ENCODE data around the gene IGF2BP2. TPM values are rescaled to one million over a fixed set of nuclear protein-coding genes. Genes with fewer than 3 reads are reported as not detected.
"Not testable (repeated sequence)": the region's sequence is repeated elsewhere in the genome, so short reads cannot be mapped to it uniquely, and the experiment has no call there.

Gene IGF2BP2
- polyA plus RNA-seq, 1 donor from 2014 or later = not detected

DNA sequence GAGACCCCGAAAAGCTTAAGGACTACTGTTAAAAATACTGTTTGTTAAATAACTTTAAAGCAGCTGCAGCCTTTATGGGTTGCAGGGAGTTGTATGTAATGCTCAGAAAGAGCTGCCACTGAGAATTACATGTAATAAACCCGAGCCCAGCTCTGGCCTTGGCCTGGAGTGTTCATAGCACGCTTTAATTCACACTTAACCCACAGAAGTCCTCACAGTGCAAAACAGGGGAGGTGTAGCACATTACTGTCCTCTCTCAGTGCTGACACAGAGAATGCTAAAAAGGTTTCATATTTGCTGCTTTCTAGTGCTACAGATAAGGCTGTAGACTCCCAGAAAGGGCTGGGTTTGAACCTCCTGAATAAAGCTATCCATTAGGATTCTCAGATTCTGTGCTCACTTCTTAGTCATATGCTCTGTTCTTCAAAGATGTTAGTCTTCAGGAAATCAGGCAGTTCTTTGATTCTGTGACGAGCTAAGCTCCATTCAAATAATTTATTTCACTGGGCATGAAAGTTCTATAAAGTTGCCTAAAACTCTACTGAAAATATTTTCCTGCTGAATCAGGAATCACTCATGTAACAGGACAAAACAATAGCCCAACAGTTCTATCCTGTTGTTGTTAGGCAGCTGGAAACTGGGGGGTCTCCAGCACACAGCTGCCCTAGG, 130.7 kb downstream of the IGF2BP2 start:
- Mint-ChIP-seq H3K9me3 (no peaks in the 10 kb centered on the region), H3K27ac (no peak overlapping the region), H3K4me3 (peak overlapping the region in 1 of 4 donors; percentile 70), H3K36me3 (no peaks in the 10 kb centered on the region), H3K4me1 (no peaks in the 10 kb centered on the region), H3K27me3 (peaks cover 2% of the 10 kb centered on the region)

DNA sequence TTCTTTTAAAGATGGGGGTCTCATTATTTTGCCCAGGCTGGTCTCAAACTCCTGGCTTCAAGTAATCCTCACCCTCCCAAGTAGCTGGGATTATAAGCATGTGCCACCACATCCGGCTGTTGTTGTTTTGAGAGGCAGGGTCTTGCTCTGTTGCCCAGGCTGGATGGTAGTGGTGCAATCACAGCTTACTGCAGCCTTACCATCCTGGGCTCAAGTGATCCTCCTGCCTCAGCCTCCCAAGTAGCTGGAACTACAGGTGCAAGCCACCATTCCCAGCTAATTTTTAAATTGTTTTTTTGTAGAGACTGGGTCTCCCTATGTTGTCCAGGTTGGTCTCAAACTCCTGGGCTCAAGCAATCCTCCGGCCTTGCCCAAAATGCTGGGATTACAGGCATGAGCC, 133.2 kb downstream of the IGF2BP2 start:
- no peak overlapping the region for H3K27ac Mint-ChIP-seq
- no peaks in the 10 kb centered on the region for H3K36me3 Mint-ChIP-seq
- H3K27me3 Mint-ChIP-seq = peaks cover 4% of the 10 kb centered on the region
- no peaks in the 10 kb centered on the region for H3K9me3 Mint-ChIP-seq
- H3K4me3 Mint-ChIP-seq = no peak overlapping the region
- no peaks in the 10 kb centered on the region for H3K4me1 Mint-ChIP-seq

DNA sequence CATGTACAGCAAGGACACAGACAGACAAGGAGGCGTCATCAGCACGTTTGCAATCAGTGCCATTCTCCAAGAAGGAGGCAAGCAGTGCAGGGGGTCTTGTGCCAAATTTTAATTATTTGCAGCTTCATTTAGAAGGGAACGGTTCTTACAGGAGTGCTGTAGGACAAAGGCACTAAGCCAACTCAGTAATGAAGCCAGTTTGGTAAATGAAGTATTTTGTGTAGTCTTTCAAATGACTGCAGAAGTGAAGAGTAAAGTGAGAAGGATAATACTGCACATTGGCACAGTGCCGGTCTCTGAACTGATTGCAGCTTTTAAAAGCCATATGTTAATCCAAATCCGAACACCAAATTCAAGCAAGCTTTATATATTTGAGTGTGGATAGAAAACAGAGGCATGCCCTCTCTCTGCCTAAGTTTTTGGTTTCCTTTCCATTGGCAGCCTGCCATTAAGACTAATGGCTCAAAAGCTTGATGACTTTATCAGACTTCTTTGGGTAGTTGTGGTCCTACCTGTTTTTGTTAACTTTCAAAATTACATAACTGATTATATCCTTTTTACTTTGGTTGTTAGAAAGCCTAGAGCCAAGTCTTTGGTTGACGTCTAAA, 137.5 kb downstream of the IGF2BP2 start:
- Mint-ChIP-seq H3K36me3 (no peaks in the 10 kb centered on the region), H3K27ac (no peak overlapping the region), H3K27me3 (peaks cover 4% of the 10 kb centered on the region), H3K9me3 (no peaks in the 10 kb centered on the region), H3K4me1 (no peaks in the 10 kb centered on the region), H3K4me3 (no peak overlapping the region)

DNA sequence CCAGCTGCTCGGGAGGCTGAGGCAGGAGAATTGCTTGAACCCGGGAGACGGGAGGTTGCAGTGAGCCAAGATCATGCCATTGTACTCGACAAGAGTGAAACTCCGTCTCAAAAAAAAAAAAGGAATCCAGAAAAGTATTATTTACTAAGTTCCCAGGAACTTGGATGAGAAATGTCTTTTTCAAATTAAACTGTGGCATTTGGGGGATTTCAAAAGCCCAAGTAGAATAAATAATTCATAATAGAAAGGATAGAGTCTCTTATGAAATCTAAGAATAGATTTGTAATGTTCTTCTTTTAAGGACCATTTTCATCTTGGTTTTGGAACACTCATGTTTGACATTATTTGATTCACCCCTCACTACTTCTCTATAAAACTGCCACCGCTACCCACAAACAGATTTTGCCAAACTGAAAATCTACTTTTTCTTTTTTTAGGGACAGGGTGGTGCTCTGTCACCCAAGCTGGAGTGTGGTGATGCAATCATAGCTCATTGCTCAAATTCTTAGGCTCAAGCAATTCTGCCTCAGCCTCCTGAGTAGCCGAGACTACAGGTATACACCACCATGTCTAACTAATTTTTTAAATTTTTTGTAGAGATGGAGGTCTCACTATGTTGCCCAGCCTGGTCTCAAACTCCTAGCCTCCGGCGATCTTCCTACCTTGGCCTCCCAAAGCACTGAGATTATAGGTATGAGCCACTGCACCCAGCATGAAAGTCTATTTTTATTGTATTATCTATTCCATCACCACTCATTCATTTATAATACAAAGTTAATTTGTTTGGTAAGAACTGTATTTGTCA, 139.4 kb downstream of the IGF2BP2 start:
- Mint-ChIP-seq H3K4me3 (peak overlapping the region in 1 of 4 donors; percentile 28), H3K9me3 (peaks cover 0 to 6% (median 0%) of the 10 kb centered on the region in 3 donors), H3K36me3 (no peaks in the 10 kb centered on the region)

GRCh38 chr3:185680231-185680630, 144.6 kb downstream of the IGF2BP2 start:
- peaks cover 1% of the 10 kb centered on the region for H3K27me3 Mint-ChIP-seq
- peaks cover 3 to 28% (median 6%) of the 10 kb centered on the region in 3 donors for H3K9me3 Mint-ChIP-seq
- no peak overlapping the region for H3K27ac Mint-ChIP-seq
- no peak overlapping the region for H3K4me3 Mint-ChIP-seq
- peaks cover 2% of the 10 kb centered on the region for H3K36me3 Mint-ChIP-seq
- H3K4me1 Mint-ChIP-seq = no peaks in the 10 kb centered on the region

More for the DNA sequence above, 139.4 kb downstream of the IGF2BP2 start:
- peaks cover 4% of the 10 kb centered on the region for H3K27me3 Mint-ChIP-seq
- H3K27ac Mint-ChIP-seq = no peak overlapping the region
- H3K4me1 Mint-ChIP-seq = no peaks in the 10 kb centered on the region

DNA sequence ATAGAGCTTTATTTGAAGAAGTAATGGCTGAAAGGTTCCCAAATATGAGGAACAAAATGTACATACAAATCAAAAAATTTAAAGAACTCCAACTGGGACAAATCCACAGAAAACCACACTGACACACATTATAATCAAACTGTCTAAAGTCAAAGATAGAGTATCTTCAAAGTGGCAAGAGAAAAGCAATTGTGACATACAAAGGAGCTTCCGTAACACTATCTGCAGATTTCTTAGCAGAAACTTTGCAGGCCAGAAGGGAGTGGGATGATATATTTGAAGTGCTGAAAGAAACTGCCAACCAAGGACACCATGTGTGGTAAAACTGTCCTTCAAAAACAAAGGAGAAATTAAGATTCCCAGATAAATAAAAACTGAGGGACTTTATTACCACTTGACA, 146.8 kb downstream of the IGF2BP2 start:
- Mint-ChIP-seq H3K4me1 (no peaks in the 10 kb centered on the region), H3K27me3 (peaks cover 1% of the 10 kb centered on the region), H3K9me3 (peaks cover 3 to 28% (median 6%) of the 10 kb centered on the region in 3 donors), H3K4me3 (no peak overlapping the region), H3K36me3 (peaks cover 2% of the 10 kb centered on the region), H3K27ac (no peak overlapping the region)

DNA sequence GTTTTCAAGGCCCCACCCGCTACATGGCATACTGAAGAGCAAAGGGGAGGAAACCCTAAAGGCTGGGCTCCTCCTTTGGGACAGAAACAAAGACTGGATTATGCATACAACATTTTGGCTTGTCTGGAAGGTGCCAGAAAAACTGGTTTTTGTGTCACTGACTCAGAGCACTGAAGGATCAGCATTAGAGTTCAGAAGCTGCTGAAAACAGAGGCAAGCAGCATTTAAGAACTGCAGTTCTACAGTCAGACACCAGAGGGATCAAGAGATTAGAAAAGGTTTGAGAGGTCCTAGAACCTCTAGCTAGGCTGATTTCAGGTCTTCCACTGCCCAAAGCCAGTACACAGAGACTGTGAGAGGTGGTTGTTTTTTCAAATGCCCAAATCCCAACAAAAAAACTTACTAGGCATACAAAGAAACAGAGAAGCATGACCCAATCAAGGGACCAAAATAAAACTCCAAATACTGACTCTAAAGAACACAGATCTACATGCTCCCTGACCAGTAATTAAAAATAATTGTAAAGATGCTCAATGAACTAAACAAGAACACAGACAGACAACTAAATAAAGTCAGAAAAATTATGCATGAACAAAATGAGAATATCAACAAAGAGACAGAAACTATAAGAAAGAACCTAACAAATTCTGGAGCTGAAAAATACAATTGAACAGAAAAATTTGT, 147.6 kb downstream of the IGF2BP2 start:
- Mint-ChIP-seq H3K4me3 (no peak overlapping the region), H3K27me3 (peaks cover 6% of the 10 kb centered on the region), H3K4me1 (no peaks in the 10 kb centered on the region), H3K27ac (no peak overlapping the region), H3K36me3 (peaks cover 2% of the 10 kb centered on the region), H3K9me3 (peaks cover 3 to 28% (median 6%) of the 10 kb centered on the region in 3 donors)

- H3K4me3 Mint-ChIP-seq = no peak overlapping the region
- H3K36me3 Mint-ChIP-seq = peaks cover 2% of the 10 kb centered on the region
- H3K27ac Mint-ChIP-seq = no peak overlapping the region
- H3K27me3 Mint-ChIP-seq = peaks cover 17% of the 10 kb centered on the region
- no peaks in the 10 kb centered on the region for H3K9me3 Mint-ChIP-seq
- H3K4me1 Mint-ChIP-seq = no peaks in the 10 kb centered on the region
Observed at GRCh38 chr3:185667574-185667973, 157.3 kb downstream of the IGF2BP2 start.

- Mint-ChIP-seq H3K9me3 (no peaks in the 10 kb centered on the region), H3K36me3 (peaks cover 2% of the 10 kb centered on the region), H3K27ac (no peak overlapping the region)
Observed at GRCh38 chr3:185663929-185664328, 160.9 kb downstream of the IGF2BP2 start.

DNA sequence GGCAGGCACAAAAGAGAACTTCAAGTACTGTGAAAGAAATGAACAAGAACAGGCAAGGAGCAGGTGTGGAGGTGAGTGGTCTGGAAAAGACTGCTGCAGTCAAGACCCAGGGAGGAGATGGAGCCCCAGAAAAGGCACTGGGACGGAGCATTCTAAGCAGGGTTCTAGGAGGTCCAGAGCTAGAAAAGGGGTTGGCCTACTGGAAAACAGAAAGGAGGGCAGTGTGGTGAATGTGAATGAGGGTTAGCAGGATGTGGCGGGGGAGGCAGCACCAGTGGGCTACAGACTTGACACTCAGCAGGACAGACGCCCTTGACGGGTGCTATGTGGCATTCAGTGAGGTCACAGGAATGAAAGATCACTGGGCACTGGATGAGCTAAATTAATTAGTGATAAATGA, 163.1 kb downstream of the IGF2BP2 start:
- no peak overlapping the region for H3K4me3 Mint-ChIP-seq
- no peak overlapping the region for H3K27ac Mint-ChIP-seq
- peaks cover 0 to 5% (median 0%) of the 10 kb centered on the region in 3 donors for H3K4me1 Mint-ChIP-seq
- peaks cover 25% of the 10 kb centered on the region for H3K27me3 Mint-ChIP-seq
- peaks cover 2% of the 10 kb centered on the region for H3K36me3 Mint-ChIP-seq
- H3K9me3 Mint-ChIP-seq = no peaks in the 10 kb centered on the region

More at GRCh38 chr3:185663929-185664328, 160.9 kb downstream of the IGF2BP2 start:
- Mint-ChIP-seq H3K4me3 (no peak overlapping the region), H3K27me3 (peaks cover 25% of the 10 kb centered on the region), H3K4me1 (peaks cover 0 to 5% (median 0%) of the 10 kb centered on the region in 3 donors)

- H3K27me3 Mint-ChIP-seq = peaks cover 25% of the 10 kb centered on the region
- not testable (repeated sequence) for H3K4me1 Mint-ChIP-seq, H3K9me3 Mint-ChIP-seq, H3K27ac Mint-ChIP-seq, H3K4me3 Mint-ChIP-seq, H3K36me3 Mint-ChIP-seq
Observed at GRCh38 chr3:185661296-185661695, 163.5 kb downstream of the IGF2BP2 start.

DNA sequence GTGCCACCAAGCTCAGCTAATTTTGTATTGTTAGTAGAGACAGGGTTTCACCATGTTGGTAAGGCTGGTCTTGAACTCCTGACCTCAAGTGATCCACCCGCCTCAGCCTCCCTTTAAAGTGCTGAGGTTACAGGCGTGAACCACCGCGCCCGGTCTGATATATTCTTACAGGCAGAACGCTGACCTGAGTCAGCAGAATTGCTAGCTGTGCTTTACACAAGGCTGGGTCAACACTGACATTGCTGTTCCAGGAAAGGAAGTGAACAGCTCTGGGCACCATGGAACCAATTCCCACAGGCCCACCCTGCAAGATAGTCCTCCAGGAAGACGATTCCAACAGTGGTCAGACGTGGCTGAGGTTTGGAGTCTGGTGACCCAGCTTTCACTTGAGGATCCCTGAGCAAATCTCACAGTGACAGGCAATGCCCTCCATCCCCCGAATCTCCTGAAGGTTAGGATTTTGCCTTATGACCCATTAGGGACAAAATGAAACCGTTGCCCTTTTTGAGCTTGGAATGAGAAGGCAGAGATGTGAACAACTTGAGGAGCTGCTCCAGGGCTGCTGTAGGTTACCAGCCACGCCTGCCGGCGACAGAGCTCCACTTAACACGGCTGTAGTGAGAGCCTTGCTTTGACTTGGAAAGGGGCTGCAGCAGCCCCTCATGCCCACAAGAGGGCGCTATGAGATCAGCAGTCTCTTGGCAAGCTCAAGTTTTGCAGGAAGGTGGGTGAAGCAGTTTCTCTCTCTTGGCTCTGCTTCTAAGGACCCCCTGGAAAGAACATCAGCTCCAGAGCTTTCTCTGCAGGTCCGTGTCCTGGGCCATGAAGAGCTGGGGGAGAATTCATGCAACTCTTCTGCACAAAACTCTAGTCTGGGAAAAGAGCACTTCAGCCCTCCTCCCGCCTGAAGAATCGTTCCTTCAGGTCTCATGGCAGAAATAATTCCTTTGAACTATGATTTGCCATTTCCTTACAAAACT, 164.6 kb downstream of the IGF2BP2 start:
- Mint-ChIP-seq H3K9me3 (no peaks in the 10 kb centered on the region), H3K4me1 (peaks cover 0 to 5% (median 1%) of the 10 kb centered on the region in 3 donors), H3K27me3 (peaks cover 25% of the 10 kb centered on the region), H3K27ac (no peak overlapping the region), H3K4me3 (no peak overlapping the region), H3K36me3 (peaks cover 2% of the 10 kb centered on the region)

- peaks cover 19% of the 10 kb centered on the region for H3K27me3 Mint-ChIP-seq
- H3K36me3 Mint-ChIP-seq = peaks cover 2% of the 10 kb centered on the region
- peak overlapping the region in 1 of 3 donors; percentile 39 for H3K27ac Mint-ChIP-seq
- H3K9me3 Mint-ChIP-seq = no peaks in the 10 kb centered on the region
- no peak overlapping the region for H3K4me3 Mint-ChIP-seq
- H3K4me1 Mint-ChIP-seq = peaks cover 0 to 5% (median 1%) of the 10 kb centered on the region in 3 donors
Observed at GRCh38 chr3:185658943-185659342, 165.9 kb downstream of the IGF2BP2 start.

- peaks cover 2% of the 10 kb centered on the region for H3K36me3 Mint-ChIP-seq
- no peaks in the 10 kb centered on the region for H3K9me3 Mint-ChIP-seq
- no peak overlapping the region for H3K27ac Mint-ChIP-seq
- H3K27me3 Mint-ChIP-seq = peaks cover 18% of the 10 kb centered on the region
- H3K4me1 Mint-ChIP-seq = peaks cover 0 to 5% (median 1%) of the 10 kb centered on the region in 3 donors
- no peak overlapping the region for H3K4me3 Mint-ChIP-seq
Observed at GRCh38 chr3:185658504-185658912, 166.3 kb downstream of the IGF2BP2 start.

All from IgD-negative memory B cell (primary cell).